ENCODE results near the gene SV2B. TPM values are rescaled to one million over a fixed set of nuclear protein-coding genes. Genes with fewer than 3 reads are reported as not detected.

Gene SV2B
- polyA plus RNA-seq, 1 donor (not counting 4 experiments of a cell fraction or from before 2014, with no cell fraction given): 0.04 TPM

DNA sequence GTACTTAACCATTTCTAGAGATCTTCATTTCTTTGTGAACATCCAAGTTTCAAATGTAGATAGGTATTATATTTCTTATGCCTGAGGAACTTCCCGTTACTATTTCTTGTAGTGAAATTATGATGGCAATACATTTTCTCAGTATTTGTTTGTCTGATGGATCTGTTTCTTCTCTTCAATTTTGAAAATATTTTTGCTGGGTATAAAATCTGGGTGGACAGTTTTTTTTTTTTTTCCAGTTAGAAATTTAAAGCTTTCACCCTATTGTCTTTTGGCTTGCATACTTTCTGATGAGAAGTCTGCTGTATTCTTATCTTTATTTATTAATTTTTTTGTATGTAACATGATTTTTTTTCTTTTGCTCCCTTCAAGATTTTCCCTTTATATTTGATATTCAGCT, 175.8 kb downstream of the SV2B start:
- TF ChIP-seq, protein P1, sequence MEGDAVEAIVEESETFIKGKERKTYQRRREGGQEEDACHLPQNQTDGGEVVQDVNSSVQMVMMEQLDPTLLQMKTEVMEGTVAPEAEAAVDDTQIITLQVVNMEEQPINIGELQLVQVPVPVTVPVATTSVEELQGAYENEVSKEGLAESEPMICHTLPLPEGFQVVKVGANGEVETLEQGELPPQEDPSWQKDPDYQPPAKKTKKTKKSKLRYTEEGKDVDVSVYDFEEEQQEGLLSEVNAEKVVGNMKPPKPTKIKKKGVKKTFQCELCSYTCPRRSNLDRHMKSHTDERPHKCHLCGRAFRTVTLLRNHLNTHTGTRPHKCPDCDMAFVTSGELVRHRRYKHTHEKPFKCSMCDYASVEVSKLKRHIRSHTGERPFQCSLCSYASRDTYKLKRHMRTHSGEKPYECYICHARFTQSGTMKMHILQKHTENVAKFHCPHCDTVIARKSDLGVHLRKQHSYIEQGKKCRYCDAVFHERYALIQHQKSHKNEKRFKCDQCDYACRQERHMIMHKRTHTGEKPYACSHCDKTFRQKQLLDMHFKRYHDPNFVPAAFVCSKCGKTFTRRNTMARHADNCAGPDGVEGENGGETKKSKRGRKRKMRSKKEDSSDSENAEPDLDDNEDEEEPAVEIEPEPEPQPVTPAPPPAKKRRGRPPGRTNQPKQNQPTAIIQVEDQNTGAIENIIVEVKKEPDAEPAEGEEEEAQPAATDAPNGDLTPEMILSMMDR (optimal IDR thresholded peaks at IDR 0.05 in 1 of 3, IDR thresholded peaks at IDR 0.05 in 1 of 3, conservative IDR thresholded peaks at IDR 0.05 in 1 of 3; ENCODE audit: extremely low read depth in 1 of 3, insufficient read depth in 2 of 3, low read length in 3 of 3): no peak
- TF ChIP-seq EZH2 (IDR thresholded peaks at IDR 0.05; ENCODE audit: low read length): no peak
- H3K4me3 ChIP-seq (ENCODE audit: control insufficient read depth in 2 of 3, extremely low read depth in 1 of 3, insufficient read depth in 2 of 3, low read depth in 1 of 3, low read length in 3 of 3): no peak overlapping the region
- H3K36me3 ChIP-seq (ENCODE audit: control insufficient read depth in 2 of 2, extremely low read depth in 1 of 2, insufficient read depth in 2 of 2, low read length in 2 of 2): no peaks in the 10 kb centered on the region
- H3K4me1 ChIP-seq (ENCODE audit: control insufficient read depth, extremely low read depth, insufficient read depth, low read length): no peaks in the 10 kb centered on the region
- H2AFZ ChIP-seq (ENCODE audit: control insufficient read depth, low read length): no peak overlapping the region
- H3K9me3 ChIP-seq (ENCODE audit: control insufficient read depth, low read depth, low read length): no peaks in the 10 kb centered on the region
- no peak overlapping the region for H3K27ac ChIP-seq (ENCODE audit: control insufficient read depth, insufficient read depth, low read length)
- H3K9ac ChIP-seq (ENCODE audit: control insufficient read depth, extremely low read depth, insufficient read depth, low read length): no peak overlapping the region
- no peak for FAIRE-seq
- H3K4me2 ChIP-seq (ENCODE audit: control insufficient read depth, extremely low read depth, insufficient read depth, low read depth, low read length): no peak overlapping the region
- H4K20me1 ChIP-seq (ENCODE audit: control insufficient read depth, extremely low read depth, insufficient read depth, low read length): no peaks in the 10 kb centered on the region
- no peaks in the 10 kb centered on the region for H3K9me1 ChIP-seq (ENCODE audit: control insufficient read depth, extremely low read depth, insufficient read depth, low read length)
- dilution Hi-C loops (cut with MboI; ENCODE audit: extremely low pct_ligation_motif_present, low sequenced_read_pairs): loop anchor here (25.0 kb wide), 1 partner anchor 236 kb away; no protein-coding TSS in a partner anchor
- H3K27me3 ChIP-seq (ENCODE audit: control insufficient read depth, extremely low read depth, insufficient read depth, low read length): peaks cover 2% of the 10 kb centered on the region
- H3K79me2 ChIP-seq (ENCODE audit: control insufficient read depth, insufficient read depth, low read length): no peaks in the 10 kb centered on the region
- DNase-seq (ENCODE audit: low read depth, low spot score): no peak

DNA sequence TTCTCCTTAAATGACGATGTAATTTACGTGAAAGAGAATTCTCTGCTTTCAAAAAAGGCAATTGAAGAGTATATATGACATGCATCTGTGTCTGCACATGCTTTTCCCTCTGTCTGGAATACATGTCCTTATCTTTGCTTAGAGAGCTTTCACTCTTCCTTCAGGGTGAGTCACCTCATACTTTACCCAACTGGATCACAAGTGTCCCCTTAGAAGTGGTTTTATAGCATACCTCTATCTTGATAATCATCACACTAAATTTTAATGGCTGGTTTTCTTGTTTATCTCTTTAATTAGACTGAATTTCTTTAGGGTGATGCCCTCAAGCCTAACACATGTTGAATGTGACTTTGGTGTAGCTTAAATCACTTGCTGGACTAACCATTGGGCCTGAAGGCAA, 178.9 kb downstream of the SV2B start:
- H3K27me3 ChIP-seq (ENCODE audit: control insufficient read depth, extremely low read depth, insufficient read depth, low read length): no peaks in the 10 kb centered on the region
- DNase-seq (ENCODE audit: low read depth, low spot score) (no peak), FAIRE-seq (no peak)
- TF ChIP-seq, protein P1 (optimal IDR thresholded peaks at IDR 0.05 in 1 of 3, IDR thresholded peaks at IDR 0.05 in 1 of 3, conservative IDR thresholded peaks at IDR 0.05 in 1 of 3; ENCODE audit: extremely low read depth in 1 of 3, insufficient read depth in 2 of 3, low read length in 3 of 3): no peak
- TF ChIP-seq EZH2 (IDR thresholded peaks at IDR 0.05; ENCODE audit: low read length): no peak
- dilution Hi-C loops (cut with MboI; ENCODE audit: extremely low pct_ligation_motif_present, low sequenced_read_pairs): loop anchor here (25.0 kb wide), 1 partner anchor 233 kb away; no protein-coding TSS in a partner anchor
- H2AFZ ChIP-seq (ENCODE audit: control insufficient read depth, low read length): no peak overlapping the region
- no peaks in the 10 kb centered on the region for H3K79me2 ChIP-seq (ENCODE audit: control insufficient read depth, insufficient read depth, low read length)
- H3K4me2 ChIP-seq (ENCODE audit: control insufficient read depth, extremely low read depth, insufficient read depth, low read depth, low read length): no peak overlapping the region
- no peaks in the 10 kb centered on the region for H3K36me3 ChIP-seq (ENCODE audit: control insufficient read depth in 2 of 2, extremely low read depth in 1 of 2, insufficient read depth in 2 of 2, low read length in 2 of 2)
- no peaks in the 10 kb centered on the region for H3K9me3 ChIP-seq (ENCODE audit: control insufficient read depth, low read depth, low read length)
- H4K20me1 ChIP-seq (ENCODE audit: control insufficient read depth, extremely low read depth, insufficient read depth, low read length): no peaks in the 10 kb centered on the region
- no peak overlapping the region for H3K9ac ChIP-seq (ENCODE audit: control insufficient read depth, extremely low read depth, insufficient read depth, low read length)
- H3K4me3 ChIP-seq (ENCODE audit: control insufficient read depth in 2 of 3, extremely low read depth in 1 of 3, insufficient read depth in 2 of 3, low read depth in 1 of 3, low read length in 3 of 3): no peak overlapping the region
- no peak overlapping the region for H3K27ac ChIP-seq (ENCODE audit: control insufficient read depth, insufficient read depth, low read length)
- H3K9me1 ChIP-seq (ENCODE audit: control insufficient read depth, extremely low read depth, insufficient read depth, low read length): no peaks in the 10 kb centered on the region
- H3K4me1 ChIP-seq (ENCODE audit: control insufficient read depth, extremely low read depth, insufficient read depth, low read length): no peaks in the 10 kb centered on the region
